Measurements from ENCODE around the gene UBE2QL1.
"Not testable (repeated sequence)": the region's sequence is repeated elsewhere in the genome, so short reads cannot be mapped to it uniquely, and the experiment has no call there.

UBE2QL1 gene

DNA sequence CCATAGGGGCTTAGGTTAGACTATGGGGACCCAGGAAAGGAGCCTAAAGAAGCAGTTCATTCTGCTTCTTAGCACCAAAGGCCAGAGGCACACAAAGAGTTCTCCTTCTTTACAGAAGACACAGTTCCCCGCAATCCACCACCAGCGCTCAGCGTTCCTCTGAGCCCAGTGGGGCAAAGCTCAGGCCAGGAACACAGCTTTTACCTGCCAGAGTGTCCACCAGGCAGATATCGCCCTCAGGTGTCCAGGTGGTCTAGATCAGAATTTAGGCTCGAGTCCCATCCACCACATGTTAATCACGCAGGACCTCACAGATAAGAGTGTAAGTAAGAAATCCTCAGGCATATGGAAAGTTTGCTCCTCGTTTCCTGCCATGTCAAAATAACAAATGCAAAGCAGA lies 53.0 kb downstream of the UBE2QL1 start:
- DNase-seq = no peak

DNA sequence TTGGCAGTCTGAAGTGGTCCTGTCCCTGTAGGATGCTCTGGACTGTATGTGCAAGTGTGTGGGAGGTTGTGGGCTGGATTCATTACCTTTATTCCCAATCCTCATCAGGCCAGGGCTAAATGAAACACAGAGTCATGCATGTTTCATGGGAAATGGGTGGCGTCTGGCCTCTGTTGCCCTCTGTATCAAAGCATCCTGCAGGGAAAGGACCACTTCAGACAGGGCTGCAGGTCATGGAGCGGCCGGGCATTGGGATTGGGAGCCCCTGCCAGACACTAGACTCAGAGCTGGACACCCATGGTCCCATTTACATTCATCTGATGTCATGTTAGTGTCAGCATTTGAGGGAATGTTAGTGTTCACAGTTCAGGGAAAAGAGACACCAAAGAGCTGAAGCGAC lies 53.8 kb downstream of the UBE2QL1 start:
- DNase-seq = no peak

DNA sequence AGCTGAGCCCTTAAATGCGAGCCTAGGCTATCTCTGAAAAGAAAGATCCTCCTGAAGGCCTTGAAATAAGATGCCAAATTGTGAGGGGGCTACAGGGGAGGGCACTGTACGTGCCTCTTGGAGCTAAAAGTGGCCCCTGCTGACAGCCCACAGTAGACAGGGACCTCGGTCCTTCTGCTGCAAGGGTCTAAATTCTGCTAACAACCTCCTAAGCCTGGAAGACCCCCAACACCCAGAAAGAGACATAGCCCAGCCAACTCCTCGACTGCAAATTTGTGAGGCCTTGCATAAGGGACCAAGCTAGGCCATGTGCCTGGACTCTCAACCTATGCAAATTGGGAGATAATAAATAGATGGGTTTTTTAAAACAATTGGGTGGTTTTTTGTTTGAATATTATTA lies 54.7 kb downstream of the UBE2QL1 start:
- no peak for DNase-seq

DNA sequence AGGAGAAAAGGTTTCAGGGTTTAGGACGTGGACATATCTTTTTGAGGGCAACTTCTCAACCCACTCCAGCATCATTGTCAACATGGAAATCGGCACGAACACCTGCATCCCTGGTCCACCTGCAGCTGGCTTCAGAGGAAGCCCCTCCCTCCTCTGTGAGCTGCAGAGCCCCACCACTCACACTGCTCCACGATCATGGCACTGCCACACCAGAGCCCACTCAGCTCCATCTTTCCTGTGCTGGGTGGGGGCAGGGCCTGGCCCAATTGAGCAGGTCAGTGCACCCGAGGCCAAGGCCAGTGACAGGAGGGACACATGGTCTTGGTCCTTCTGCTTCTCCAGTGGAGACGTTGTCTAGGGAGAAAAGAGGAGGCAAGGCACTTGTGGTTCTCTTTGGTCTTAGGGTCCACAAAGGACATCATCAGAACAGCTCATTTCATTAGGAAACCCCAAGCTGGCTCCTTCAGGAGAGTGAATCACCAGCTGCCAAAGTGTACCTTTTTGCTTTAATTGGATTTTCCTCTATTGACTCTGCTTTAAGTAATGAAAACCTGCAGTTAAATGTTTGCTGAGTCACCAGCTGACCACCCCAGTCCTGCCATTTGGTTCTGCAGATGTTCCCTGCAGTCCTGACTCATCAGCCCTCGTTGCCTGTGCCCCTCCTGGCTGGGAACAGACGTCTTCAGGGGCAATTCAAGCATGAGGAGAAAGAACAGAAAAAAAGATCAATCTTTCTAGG lies 56.2 kb downstream of the UBE2QL1 start:
- no peak for DNase-seq

DNA sequence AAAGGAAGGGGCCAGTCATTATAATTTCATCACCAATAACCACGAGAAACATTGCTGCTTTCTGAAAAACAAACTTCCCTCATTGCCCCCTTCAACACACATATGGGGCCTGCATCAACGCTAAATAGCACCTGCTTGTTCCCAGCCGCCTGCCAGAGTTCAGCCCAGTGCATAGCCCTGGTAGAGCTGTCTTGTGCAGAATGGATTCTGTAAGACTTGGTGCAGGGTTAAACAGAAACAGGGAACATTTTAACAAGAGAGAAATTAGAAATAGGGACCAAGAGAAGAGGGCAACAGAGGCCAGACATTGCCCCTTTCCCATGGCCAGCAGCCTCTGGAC lies 56.7 kb downstream of the UBE2QL1 start:
- no peak for DNase-seq

DNA sequence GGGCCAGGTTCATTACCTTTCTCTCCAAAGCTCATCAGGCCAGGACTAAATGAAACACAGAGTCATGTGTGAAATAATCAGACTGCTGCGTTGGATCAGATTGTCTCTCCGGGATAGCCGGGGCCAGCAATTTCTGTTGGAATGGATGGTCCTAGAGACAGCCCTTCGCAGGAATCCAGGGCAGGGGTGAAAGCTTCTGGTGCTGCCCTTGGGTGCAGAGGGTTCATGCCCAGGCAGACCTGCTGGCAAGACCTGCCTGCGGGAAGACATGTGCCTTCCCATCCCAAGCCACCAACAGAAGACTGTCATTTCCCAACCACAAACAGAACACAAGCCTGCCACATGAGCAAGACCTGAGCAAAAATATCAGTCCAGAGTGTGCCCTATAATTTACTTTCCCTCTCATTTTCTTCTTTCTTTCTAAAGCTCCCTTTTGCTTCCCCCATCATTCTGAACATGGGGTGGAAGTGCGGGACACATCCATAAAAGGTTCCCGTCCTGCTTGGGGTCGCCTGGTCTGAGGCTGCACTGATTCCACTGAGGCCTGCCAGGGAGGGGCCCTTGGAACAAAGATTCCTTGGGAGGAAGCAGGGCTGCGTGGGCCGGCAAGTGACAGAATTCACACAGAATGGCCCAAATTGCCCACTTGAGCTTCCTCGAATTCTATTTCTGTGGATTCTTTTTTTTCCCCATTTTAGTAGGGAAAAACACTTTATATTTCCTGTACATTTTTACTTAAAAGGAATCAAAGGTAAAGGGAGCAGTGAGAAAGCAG lies 57.3 kb downstream of the UBE2QL1 start:
- DNase-seq = no peak

DNA sequence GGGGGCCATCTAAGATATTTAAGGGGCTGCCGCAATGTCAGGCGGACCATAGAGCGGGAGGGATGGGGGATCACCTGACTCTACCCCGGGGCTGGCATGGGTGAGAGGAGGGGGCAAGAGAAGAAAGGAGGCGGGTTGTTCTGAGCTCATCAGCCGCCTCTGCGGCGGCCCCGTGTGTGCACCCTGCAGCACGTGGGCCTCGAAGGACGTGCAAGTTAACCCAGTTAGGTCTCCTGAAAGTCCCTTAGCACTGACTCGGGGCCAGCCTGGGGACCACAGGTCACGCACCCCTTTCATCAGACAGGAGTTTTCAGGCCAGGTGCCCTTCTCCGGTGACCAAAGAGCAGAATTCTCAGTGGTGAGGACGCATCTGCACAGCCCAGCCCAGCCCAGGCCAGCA lies 58.0 kb downstream of the UBE2QL1 start:
- no peak for DNase-seq

DNA sequence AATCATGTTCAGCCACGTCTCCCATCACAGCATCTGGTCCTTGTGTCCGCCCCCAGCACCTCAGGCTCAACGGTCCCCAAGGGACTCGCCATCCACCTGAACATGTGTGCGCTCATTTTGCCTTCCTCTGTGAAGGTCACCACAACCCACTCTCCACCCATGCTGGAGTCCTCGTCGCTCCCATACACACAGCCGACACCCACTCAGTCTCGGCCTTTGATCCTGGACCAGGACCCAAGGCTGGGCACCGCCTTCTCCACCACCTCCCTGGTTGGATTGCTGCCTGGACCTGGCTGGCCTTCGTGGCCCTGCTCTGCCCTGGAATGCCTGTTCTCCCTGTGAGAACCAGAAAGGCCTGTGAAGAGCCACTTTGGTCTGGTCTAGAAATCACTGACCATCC lies 60.3 kb downstream of the UBE2QL1 start:
- DNase-seq = no peak

DNA sequence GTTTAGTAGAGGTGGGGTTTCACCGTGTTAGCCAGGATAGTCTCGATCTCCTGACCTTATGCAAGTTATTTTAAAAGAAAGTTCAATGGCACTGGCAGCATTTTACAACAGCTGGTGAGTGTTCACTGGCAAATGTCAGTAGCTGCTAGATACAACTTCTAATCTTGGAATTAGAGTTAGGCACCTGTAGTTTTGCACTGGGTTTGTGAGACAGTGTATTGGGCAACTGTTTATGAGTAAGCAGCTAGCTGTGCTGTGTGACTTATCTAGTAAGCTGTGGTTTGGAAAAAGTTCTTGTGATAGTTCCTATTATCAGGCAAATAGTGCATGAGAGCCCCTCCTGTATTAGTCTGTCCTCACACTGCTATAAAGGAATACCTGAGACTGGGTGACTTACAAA lies 61.5 kb downstream of the UBE2QL1 start:
- no peak for DNase-seq

DNA sequence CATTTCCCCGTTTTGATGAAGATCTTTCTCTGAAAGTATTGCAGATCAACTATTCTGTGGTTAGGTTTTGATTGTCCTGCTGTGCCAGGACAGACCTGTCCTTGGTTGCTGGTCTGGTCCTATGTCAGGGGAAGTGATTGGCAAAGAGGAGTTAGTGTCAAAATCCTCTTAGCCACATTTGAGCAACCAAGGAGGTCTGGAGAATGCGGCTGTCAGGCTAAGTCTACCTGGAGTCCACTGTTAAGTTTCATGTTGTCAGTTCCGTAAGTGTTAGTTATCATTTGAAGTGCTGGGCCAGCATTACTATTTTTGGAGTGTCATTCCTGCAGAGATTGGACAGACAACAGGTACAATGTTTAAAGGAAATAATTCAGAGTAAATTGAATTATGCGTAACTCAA lies 62.3 kb downstream of the UBE2QL1 start:
- no peak for DNase-seq

DNA sequence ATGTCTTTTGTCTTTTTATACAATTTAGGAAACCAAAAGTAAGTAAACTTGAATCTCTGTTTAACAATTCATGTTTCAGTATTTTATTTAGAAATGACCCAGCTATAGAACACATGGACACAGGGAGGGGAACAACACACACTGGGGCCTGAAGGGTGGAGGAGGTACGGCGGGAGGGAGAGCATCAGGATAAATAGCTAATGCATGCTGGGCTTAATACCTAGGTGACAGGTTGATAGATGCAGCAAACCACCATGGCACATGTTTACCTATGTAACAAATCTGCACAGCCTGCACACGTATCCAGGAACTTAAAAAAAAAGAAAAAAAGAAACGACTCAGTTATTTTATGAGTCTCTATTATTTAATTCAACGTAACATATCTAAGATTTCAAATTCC lies 67.2 kb downstream of the UBE2QL1 start:
- not testable (repeated sequence) for DNase-seq

DNA sequence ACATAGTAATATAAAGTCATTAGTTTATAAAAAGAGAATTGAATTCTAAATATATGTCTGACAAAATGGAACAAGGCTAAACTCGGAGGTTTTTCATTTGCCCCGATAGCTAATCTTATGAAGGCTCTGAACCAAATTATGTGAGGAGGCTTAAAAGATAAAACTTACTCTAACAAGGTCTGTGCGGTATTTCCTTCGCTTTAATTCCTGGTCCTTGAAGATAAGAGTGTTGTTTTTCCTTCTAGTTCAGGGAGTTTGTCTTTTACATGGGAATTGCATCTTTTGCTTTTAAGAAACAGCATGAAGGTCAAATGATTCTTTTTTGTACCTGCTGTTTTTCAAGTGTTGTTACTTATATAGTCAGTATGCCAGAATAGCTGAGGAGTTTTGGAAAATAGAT lies 68.2 kb downstream of the UBE2QL1 start:
- no peak for DNase-seq

DNA sequence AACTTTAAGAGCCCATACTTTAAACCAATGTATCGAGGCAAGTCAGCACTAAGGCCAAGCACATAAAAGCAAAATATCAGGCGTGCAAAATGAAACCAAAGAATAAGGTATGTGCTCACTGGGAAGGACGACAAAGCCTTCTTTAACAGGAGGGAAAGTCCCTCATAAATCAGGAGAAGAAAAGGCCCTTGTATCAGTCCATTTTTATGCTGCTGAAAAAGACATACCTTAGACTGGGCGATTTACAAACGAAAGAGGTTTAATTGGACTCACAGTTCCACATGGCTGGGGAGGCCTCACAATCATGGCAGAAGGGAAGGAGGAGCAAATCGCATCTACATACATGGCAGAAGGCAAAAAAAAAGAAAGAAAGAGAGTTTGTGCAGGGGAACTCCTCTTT lies 68.9 kb downstream of the UBE2QL1 start:
- no peak for DNase-seq

DNA sequence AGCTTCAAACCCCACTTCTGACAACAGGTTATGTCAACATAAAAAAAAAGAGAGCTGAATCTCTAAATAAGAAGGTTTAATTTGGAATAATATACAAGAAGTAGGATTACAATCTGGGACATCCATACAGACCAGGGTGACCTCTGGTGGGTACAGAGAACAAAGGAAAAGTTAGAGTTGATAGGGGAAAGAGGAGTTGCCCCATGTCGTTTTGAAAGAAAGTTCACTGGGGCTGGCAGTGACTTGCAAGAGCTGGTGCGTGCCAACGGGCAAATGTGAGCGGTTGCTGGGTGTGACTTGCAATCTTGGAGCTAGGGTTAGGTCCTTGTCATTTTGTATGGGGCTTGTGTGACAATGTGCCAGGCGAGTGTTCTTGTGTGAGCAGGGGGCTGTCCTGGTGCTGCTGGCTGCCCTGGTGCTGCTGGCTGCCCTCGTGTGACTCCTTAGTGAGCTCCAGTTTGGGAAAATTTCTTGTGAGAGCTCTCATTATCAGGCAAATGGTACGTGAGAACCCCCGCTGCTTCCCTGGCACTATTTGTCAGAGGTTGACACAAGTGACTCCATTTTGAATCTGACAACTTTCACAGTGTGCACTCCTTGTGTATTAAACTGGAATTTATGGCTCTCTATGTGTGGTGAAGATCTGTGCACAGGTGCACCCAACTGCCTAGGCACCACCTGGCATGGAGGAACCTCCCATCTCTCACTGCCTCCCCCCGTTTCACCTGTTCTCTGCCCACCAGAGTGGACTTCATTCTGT lies 69.8 kb downstream of the UBE2QL1 start:
- DNase-seq = no peak

DNA sequence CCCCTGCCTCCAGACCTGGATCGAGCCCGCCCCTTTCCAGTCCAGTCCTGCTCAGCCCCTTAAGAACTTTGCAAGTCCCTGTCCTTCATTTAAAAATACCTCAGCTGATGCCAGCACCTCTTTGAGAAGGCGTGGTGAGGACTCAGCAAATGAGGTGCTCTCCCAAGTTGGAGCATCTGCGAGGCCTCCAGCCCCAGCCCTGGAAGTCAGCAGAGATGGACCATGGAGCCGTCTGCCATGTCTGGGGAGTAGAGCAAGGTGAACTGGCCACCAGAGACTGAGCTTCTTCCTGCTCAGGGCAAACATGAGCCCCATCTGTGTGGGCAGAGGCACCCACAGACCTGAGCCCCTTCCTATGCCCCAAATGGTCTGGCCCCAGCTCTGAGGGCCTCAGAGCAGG lies 71.5 kb downstream of the UBE2QL1 start:
- DNase-seq = no peak

DNA sequence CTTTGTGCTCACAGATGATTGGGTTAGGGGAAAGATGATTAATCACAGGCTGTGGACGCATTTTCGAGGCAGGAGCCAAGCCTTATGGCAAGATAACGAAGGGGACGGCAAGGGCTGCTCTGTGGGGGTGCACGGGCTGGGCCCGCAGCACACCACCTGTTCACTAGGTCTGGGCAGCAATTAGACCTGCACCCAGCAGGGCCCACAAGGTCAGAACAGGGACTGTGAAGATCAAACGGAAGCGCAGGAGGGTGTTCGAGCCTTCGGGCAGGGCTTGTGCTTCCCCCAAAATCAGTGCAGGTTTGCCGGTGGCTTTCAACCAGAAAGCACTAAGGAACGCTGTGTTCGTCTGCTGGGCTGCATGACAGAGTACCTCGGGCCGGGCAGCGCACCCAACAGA lies 73.7 kb downstream of the UBE2QL1 start:
- no peak for DNase-seq

DNA sequence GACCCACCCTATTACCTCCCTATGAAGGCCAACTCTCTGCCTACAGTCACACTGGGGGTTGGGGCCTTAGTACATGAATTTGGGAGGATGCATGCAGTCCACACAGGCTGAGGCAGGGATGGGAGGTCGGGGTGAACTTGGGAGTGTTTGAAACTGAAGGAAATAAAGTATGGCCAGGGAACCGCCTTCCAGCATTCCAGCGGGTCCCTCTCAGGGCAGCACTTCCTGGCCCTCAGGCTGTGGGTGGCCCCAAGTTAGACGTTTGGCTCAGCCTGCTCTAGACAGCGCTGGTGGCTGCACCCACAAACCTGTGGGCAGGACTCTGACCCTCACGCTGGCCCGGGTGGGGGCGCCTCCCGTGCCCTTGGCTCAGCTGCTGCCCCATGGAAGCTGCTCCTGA lies 74.3 kb downstream of the UBE2QL1 start:
- no peak for DNase-seq

DNA sequence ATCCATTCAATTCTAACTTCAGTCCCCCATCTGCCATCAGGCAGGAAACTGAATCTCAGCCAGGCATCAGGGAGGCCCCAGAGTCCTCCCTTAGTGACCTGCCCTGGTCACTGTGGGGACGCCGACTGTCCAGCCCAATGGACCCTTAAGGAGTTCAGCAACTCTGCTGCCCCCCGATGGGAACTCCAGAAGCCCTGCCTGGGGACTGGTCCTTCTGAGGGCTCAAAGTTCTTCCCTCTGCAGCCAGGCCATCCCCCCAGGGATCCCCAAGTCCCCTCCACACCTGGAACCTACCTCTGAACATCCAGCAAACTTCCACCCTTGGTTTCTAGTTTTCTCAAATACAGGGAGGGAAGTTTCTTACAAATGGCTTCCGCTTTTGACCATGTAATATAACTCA lies 76.8 kb downstream of the UBE2QL1 start:
- no peak for DNase-seq

DNA sequence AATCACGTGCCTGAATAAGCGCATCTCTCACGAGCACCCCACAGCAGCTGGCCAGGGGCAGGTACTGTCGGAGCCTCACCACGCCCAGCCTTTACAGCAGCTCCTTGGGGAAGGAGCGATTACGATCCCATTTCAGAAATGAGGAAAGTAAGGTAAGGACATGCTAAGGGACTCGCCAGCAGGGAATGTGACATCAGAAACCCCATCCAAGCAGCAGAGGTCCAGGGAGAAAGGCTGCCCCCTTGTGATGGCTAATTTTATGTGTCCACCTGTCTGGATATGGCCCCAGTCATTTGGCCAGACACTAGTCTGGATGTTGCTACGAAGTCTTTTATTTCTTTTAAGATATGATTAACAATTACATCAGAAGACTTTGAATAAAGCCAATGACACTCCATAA lies 77.3 kb downstream of the UBE2QL1 start:
- peak; percentile 15 for DNase-seq

DNA sequence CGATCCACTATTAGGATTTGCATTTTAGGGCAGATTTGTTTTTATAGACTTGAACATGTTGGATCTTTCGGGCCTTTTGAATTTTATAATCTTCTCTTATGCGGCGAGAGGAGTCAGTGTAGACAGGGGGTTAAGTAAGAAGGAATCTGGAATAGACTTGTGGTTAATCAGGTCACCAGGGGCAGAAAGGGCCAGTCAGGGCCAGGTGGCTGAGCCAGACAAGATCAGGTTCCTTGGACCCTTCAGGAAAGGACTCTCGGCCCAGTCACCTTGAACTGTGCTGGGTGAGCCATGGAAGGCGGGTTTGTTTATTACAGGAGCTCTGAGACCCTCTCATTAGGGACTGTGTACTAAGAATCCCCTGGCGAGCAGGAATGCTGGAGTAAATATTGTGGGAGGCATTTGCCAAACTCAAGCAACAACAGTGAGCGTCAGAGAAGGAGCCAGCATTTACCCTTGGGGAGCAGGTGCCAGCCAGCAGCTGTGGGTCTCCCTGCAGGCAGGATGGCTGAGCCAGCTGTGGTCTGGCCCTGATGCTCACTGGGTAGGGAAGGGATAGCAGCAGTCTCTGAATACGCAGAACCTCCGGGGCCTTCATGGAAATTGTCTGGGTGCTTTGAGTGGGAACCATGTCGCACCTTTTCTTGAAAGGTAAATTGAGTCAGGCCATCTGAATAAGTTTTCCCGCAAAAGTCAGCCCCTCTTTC lies 79.2 kb downstream of the UBE2QL1 start:
- no peak for DNase-seq

DNA sequence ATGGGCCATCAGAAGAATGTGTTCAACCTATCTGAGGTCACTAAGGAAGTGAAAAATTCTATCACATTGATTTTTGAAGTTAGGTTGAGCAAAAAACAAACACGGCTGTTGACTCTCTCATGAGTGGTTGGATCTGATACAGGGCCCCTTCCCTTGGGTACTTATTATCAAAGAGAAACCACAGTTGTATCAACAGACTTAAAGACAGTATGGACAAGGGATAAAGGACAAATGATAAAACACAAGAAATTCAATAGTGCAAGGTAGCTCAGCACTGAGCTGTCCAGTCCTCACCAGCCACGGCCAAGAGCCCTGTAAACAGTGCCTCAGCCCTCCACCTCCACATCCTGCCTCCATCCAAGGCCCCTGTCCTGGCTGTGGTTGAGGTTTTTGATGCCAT lies 86.9 kb downstream of the UBE2QL1 start:
- no peak for DNase-seq

DNA sequence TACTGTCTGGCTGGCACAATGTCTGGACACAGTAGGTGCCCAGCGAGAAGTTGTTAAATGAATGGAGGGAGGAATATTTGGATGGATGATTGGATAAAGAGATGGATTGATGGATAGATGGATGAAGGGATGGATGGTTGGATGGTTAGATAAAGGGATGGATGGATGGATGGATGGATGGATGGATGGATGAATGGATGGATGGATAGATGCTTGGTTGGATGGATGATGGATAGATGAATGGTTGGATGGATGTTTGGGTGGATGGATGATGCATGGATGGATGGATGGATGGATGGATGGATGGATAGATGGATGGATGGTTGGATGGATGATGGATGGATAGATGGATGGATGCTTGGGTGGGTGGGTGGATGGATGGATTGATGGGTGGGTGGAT lies 90.4 kb downstream of the UBE2QL1 start:
- no peak for DNase-seq

DNA sequence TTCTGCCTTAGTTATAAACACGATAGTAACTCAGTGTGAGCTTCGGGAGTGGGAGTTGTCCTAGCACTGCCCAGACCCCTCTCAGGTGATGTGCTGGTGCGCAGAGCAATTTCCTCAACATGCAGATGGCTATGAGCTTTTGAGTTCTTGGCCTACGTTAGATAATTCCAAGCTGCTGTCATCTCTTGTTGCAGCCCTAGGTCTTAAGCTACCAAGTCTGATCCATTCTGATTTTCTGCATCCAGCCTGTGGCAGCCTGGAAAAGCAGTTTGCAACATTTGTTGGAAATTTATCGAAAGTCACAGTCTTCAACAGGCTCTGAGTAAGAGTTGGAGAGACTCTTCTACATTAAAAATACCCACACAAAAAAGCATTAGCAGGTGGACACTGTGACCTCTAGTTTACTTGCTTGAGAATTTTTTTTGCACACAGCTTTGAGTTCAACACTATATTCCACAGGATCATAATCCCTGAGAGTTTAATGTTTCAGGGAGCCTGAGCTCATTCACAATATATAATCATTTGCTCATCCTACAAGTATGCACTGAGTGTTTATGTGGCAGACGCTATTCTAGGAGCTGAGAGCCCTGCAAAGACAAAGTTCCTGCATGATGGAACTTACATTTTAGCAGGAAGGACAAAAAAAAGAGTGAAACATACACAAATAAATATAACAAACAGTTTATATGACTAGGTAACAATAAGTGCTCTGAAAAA lies 91.6 kb downstream of the UBE2QL1 start:
- no peak for DNase-seq

Measured in activated CD4-positive, alpha-beta T cell treated with anti-CD3 and anti-CD28 coated beads, Interleukin-10, Interleukin-2, amounts not matched to agents 100 ng/mL and 50 ng/mL, durations not matched to agents 16 hours and 8 hours (primary cell).